ENCODE data around the gene DCAF6.

DCAF6 gene

DNA sequence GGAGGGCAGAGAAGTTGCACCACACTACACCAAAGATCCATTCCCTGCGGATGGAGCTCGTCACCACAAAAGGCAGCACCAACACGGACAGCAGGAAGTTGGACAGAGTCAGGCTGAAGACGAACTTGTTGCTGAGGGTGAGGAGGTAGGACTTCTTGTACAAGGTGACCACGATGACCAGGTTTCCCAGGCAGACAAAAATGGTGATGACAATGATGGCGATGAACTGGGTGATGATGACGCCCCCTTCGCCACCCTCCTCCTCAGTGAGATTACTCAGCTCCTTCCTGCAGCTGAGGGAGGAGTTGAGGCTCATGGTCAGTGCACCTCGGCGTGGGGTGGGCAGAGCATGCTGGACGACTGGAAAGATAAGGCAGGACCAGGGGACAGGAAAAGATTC is 168.1 kb downstream of the DCAF6 start:
- H3K27me3 ChIP-seq (ENCODE audit: control insufficient read depth in 5 of 5, insufficient read depth in 4 of 5, low read length in 5 of 5): peaks cover 0 to 3% (median 0%) of the 10 kb centered on the region in 5 donors
- H3K4me3 ChIP-seq (ENCODE audit: low read depth in 1 of 5, low read length in 5 of 5): no peak overlapping the region
- no peaks in the 10 kb centered on the region for H3K4me1 ChIP-seq (ENCODE audit: control insufficient read depth in 5 of 5, insufficient read depth in 5 of 5, low read length in 5 of 5)
- H3K9me3 ChIP-seq (ENCODE audit: control insufficient read depth in 5 of 5, low read length in 5 of 5): no peaks in the 10 kb centered on the region
- no peak overlapping the region for H3K9ac ChIP-seq (ENCODE audit: low read length in 5 of 5)
- peaks cover 0 to 15% (median 9%) of the 10 kb centered on the region in 5 donors for H3K36me3 ChIP-seq (ENCODE audit: control insufficient read depth in 5 of 5, insufficient read depth in 5 of 5, low read length in 5 of 5)
- H3K27ac ChIP-seq (ENCODE audit: low read depth, low read length): no peak overlapping the region

DNA sequence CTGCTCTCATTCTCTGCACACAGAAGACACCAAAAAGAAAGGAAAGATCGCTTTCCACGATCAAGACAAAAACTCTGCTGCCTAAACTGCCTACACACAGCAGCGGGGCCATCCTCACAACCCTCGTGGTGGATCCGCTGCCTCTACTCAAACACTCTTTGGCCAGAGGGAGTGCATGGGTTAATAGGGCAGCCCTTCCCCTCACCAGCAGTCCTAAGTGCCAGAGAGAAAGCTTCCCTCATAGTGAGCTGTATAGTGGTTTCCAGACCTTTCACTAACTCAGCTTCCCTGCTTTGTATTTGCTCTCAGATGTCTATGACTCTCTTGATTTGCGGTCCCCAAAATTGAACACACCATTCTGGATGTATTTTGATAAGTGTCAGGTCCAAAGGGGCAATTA is 169.4 kb downstream of the DCAF6 start:
- no peak overlapping the region for H3K27ac ChIP-seq (ENCODE audit: low read depth, low read length)
- H3K36me3 ChIP-seq (ENCODE audit: control insufficient read depth in 5 of 5, insufficient read depth in 5 of 5, low read length in 5 of 5): peaks cover 0 to 15% (median 9%) of the 10 kb centered on the region in 5 donors
- no peaks in the 10 kb centered on the region for H3K4me1 ChIP-seq (ENCODE audit: control insufficient read depth in 5 of 5, insufficient read depth in 5 of 5, low read length in 5 of 5)
- no peaks in the 10 kb centered on the region for H3K9me3 ChIP-seq (ENCODE audit: control insufficient read depth in 5 of 5, low read length in 5 of 5)
- H3K4me3 ChIP-seq (ENCODE audit: low read depth in 1 of 5, low read length in 5 of 5): no peak overlapping the region
- H3K27me3 ChIP-seq (ENCODE audit: control insufficient read depth in 5 of 5, insufficient read depth in 4 of 5, low read length in 5 of 5): peaks cover 0 to 3% (median 0%) of the 10 kb centered on the region in 5 donors
- no peak overlapping the region for H3K9ac ChIP-seq (ENCODE audit: low read length in 5 of 5)

DNA sequence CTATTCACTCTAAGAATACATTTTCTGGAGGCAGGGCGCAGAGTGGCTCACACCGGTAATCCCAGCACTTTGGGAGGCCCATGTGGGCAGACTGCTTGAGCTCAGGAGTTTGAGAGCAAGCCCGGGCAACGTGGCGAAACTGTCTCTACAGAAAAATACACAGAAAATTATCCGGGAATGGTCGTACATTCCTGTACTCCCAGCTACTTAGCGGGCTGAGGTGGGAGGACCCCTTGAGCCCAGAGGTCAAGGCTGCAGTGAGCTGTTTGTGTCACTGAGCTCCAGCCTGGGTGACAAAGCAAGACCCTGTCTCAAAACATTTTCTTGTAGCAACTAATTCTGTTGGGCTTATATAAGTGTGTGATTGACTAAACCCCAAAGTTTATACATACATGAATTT is 169.8 kb downstream of the DCAF6 start:
- no peak overlapping the region for H3K9ac ChIP-seq (ENCODE audit: low read length in 5 of 5)

DNA sequence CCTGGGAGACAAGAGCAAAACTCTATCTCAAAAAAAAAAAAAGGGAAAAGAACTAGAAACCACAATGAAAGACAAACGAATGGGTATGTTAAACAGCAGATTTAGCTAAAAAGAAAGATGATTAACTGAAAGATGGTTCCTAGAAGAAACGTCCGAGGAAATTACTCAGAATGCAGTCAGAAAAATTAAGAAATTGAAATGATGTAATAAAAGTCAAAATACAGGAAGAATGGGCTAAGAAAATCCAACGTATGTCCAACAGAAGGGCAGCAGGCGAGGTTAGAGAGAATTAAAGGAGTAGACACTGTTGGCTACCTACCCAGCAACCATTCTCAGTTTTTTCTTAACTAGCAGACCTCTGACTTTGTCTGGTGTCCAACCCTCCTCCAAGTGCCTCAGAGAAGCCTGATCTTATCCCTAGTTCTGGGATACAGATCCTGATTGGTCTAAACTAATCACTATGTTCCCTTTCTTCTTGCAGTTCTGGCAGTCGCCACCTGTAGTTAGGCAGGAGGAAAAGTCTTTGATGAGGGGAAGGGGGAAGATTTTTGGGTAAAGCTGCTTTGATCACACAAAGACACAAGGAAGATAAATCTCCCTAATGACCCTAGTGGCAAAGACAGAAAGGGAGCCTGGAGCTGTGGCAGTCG is 174.5 kb downstream of the DCAF6 start:
- Histone ChIP-seq H3K36me3 (ENCODE audit: control insufficient read depth in 5 of 5, insufficient read depth in 5 of 5, low read length in 5 of 5) (no peaks in the 10 kb centered on the region), H3K27me3 (ENCODE audit: control insufficient read depth in 5 of 5, insufficient read depth in 4 of 5, low read length in 5 of 5) (no peaks in the 10 kb centered on the region), H3K4me3 (ENCODE audit: low read depth in 1 of 5, low read length in 5 of 5) (no peak overlapping the region), H3K4me1 (ENCODE audit: control insufficient read depth in 5 of 5, insufficient read depth in 5 of 5, low read length in 5 of 5) (no peaks in the 10 kb centered on the region), H3K9ac (ENCODE audit: low read length in 5 of 5) (no peak overlapping the region), H3K27ac (ENCODE audit: low read depth, low read length) (no peak overlapping the region), H3K9me3 (ENCODE audit: control insufficient read depth in 5 of 5, low read length in 5 of 5) (no peaks in the 10 kb centered on the region)

More for the DNA sequence above, 169.8 kb downstream of the DCAF6 start:
- Histone ChIP-seq H3K27ac (ENCODE audit: low read depth, low read length) (no peak overlapping the region), H3K4me1 (ENCODE audit: control insufficient read depth in 5 of 5, insufficient read depth in 5 of 5, low read length in 5 of 5) (no peaks in the 10 kb centered on the region), H3K4me3 (ENCODE audit: low read depth in 1 of 5, low read length in 5 of 5) (no peak overlapping the region), H3K36me3 (ENCODE audit: control insufficient read depth in 5 of 5, insufficient read depth in 5 of 5, low read length in 5 of 5) (peaks cover 0 to 15% (median 9%) of the 10 kb centered on the region in 5 donors), H3K27me3 (ENCODE audit: control insufficient read depth in 5 of 5, insufficient read depth in 4 of 5, low read length in 5 of 5) (peaks cover 0 to 3% (median 0%) of the 10 kb centered on the region in 5 donors), H3K9me3 (ENCODE audit: control insufficient read depth in 5 of 5, low read length in 5 of 5) (no peaks in the 10 kb centered on the region)

DNA sequence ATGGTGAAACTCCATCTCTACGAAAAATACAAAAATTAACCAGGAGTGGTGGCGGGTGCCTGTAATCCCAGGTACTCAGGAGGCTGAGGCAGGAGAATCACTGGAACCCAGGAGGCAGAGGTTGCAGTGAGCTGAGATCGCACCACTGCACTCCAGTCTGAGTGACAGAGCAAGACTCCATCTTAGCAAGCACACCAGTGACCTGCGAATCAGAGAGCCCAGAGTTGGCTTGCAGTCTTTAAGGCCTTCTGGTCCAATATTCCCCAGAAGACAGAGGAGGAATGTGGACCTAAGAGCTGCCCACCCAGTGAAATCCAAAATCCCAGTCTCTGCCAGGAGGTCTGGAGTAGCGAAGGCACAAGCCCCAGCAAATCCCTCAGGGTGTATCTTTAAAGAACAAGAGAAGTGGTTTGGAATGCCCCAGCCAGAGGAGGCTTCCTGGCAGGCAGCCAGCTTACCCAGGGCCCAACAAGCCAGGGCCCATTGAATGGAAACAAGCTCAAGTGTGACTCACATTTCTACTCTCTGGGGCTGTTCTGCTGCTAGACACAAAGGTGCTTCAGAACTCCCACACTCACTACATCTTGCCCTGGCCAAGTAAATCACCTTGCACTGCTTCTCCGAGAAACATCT is 176.3 kb downstream of the DCAF6 start:
- Histone ChIP-seq H3K4me1 (ENCODE audit: control insufficient read depth in 5 of 5, insufficient read depth in 5 of 5, low read length in 5 of 5) (no peaks in the 10 kb centered on the region), H3K27ac (ENCODE audit: low read depth, low read length) (no peak overlapping the region), H3K36me3 (ENCODE audit: control insufficient read depth in 5 of 5, insufficient read depth in 5 of 5, low read length in 5 of 5) (peaks cover 0 to 3% (median 0%) of the 10 kb centered on the region in 5 donors), H3K9me3 (ENCODE audit: control insufficient read depth in 5 of 5, low read length in 5 of 5) (no peaks in the 10 kb centered on the region), H3K4me3 (ENCODE audit: low read depth in 1 of 5, low read length in 5 of 5) (no peak overlapping the region), H3K27me3 (ENCODE audit: control insufficient read depth in 5 of 5, insufficient read depth in 4 of 5, low read length in 5 of 5) (peaks cover 0 to 6% (median 0%) of the 10 kb centered on the region in 5 donors), H3K9ac (ENCODE audit: low read length in 5 of 5) (no peak overlapping the region)

DNA sequence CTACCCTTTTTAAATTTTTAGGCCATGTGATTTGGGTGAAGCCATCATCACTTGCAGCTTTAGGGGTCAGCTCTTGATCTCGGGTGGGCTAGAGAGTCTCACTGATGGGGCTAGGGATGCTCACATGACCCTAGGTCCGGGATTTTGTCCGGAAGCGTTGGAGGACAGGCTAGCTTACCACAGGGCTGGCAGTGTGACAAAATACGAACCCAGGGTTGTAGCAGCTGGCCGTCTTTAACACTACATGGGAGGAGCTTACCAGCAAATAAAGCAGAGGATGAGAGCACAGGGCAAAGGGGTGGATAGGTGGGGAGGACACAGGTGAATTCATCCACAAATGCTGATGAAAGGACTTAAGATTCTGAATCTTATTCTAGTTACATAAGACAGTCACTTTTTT is 178.4 kb downstream of the DCAF6 start:
- Histone ChIP-seq H3K36me3 (ENCODE audit: control insufficient read depth in 5 of 5, insufficient read depth in 5 of 5, low read length in 5 of 5) (peaks cover 0 to 3% (median 0%) of the 10 kb centered on the region in 5 donors), H3K27me3 (ENCODE audit: control insufficient read depth in 5 of 5, insufficient read depth in 4 of 5, low read length in 5 of 5) (peaks cover 0 to 6% (median 0%) of the 10 kb centered on the region in 5 donors), H3K4me1 (ENCODE audit: control insufficient read depth in 5 of 5, insufficient read depth in 5 of 5, low read length in 5 of 5) (no peaks in the 10 kb centered on the region), H3K4me3 (ENCODE audit: low read depth in 1 of 5, low read length in 5 of 5) (no peak overlapping the region), H3K9ac (ENCODE audit: low read length in 5 of 5) (no peak overlapping the region), H3K9me3 (ENCODE audit: control insufficient read depth in 5 of 5, low read length in 5 of 5) (no peaks in the 10 kb centered on the region), H3K27ac (ENCODE audit: low read depth, low read length) (no peak overlapping the region)

DNA sequence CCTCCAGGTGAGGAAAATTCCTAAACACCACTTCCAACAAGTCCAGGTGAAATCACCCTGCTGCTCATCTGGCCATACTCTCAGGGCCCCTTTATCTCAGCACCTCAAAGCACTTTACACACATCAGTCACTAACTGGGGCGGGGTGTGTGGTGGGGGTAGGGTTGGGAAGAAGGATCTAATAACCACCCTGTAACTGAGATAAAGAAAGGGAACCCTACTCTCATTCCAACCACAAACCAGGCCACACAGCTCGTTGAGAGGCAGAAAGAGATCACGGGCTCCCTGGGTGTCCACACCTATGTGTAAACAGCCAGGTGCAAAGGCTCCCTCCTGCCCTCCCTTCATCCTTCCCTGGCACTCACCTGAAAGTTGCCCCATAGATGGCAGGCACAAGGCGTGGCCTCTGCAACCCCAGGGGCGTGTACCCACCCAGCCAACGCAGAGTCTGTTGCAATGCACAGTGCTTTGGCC is 179.9 kb downstream of the DCAF6 start:
- Histone ChIP-seq H3K9me3 (ENCODE audit: control insufficient read depth in 5 of 5, low read length in 5 of 5) (no peaks in the 10 kb centered on the region), H3K27ac (ENCODE audit: low read depth, low read length) (no peak overlapping the region), H3K4me1 (ENCODE audit: control insufficient read depth in 5 of 5, insufficient read depth in 5 of 5, low read length in 5 of 5) (peaks cover 2 to 7% (median 4%) of the 10 kb centered on the region in 5 donors), H3K27me3 (ENCODE audit: control insufficient read depth in 5 of 5, insufficient read depth in 4 of 5, low read length in 5 of 5) (peaks cover 0 to 6% (median 0%) of the 10 kb centered on the region in 5 donors), H3K9ac (ENCODE audit: low read length in 5 of 5) (no peak overlapping the region), H3K4me3 (ENCODE audit: low read depth in 1 of 5, low read length in 5 of 5) (no peak overlapping the region), H3K36me3 (ENCODE audit: control insufficient read depth in 5 of 5, insufficient read depth in 5 of 5, low read length in 5 of 5) (peaks cover 0 to 3% (median 0%) of the 10 kb centered on the region in 5 donors)

DNA sequence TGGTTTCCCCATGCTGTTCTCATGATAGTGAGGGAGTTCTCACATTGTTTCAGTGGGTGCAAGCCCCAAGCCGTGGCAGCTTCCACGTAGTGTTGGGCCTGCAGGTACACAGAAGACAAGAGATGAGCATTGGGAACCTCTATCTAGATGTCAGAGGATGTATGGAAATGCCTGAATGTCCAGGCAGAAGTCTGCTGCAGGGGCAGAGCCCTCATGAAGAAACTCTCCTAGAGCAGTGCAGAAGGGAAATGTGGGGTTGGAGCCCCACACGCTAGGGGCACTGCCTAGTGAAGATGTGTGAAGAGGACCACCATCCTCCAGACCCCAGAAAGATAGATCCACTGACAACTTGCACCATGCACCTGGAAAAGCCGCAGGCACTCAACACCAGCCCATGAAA is 183.3 kb downstream of the DCAF6 start:
- Histone ChIP-seq H3K9ac (ENCODE audit: low read length in 5 of 5) (no peak overlapping the region), H3K36me3 (ENCODE audit: control insufficient read depth in 5 of 5, insufficient read depth in 5 of 5, low read length in 5 of 5) (peaks cover 0 to 3% (median 0%) of the 10 kb centered on the region in 5 donors), H3K27ac (ENCODE audit: low read depth, low read length) (no peak overlapping the region), H3K4me3 (ENCODE audit: low read depth in 1 of 5, low read length in 5 of 5) (no peak overlapping the region), H3K4me1 (ENCODE audit: control insufficient read depth in 5 of 5, insufficient read depth in 5 of 5, low read length in 5 of 5) (peaks cover 7 to 14% (median 12%) of the 10 kb centered on the region in 5 donors), H3K9me3 (ENCODE audit: control insufficient read depth in 5 of 5, low read length in 5 of 5) (no peaks in the 10 kb centered on the region), H3K27me3 (ENCODE audit: control insufficient read depth in 5 of 5, insufficient read depth in 4 of 5, low read length in 5 of 5) (peaks cover 0 to 9% (median 0%) of the 10 kb centered on the region in 5 donors)

DNA sequence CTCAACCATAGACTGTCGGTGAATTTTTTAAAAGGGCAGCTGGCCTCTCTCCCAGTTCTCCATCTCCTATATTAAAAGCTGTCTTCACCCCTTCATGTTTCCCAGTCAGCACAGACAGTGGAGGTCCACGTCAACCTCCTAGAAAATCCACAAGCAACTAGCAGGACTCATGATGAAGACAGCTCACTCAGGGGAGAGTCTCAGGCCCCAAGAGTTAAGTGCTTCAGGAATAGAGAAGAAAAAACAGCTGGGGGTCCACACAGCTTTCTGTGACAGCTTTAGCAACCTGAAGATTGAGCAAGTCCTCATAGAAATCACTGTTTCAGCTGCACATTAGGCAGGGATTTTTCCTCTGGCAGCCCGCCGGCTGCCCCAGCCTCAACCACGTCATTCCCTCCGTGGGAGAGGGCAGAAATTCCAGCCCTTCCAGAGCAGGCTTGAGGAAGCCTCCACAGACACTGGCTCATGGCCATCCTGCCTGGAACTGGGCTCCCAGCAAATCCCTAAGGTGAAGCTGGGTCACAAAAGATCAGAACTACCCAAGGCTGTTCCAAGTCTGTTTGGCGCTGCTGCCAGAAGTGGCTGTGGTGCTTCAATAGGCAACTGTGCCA is 185.0 kb downstream of the DCAF6 start:
- peak overlapping the region in 1 of 5 donors; percentile 15 for H3K9ac ChIP-seq (ENCODE audit: low read length in 5 of 5)
- H3K4me3 ChIP-seq (ENCODE audit: low read depth in 1 of 5, low read length in 5 of 5): no peak overlapping the region
- peaks cover 7 to 14% (median 12%) of the 10 kb centered on the region in 5 donors for H3K4me1 ChIP-seq (ENCODE audit: control insufficient read depth in 5 of 5, insufficient read depth in 5 of 5, low read length in 5 of 5)
- peak overlapping the region; percentile 38 for H3K27ac ChIP-seq (ENCODE audit: low read depth, low read length)
- H3K9me3 ChIP-seq (ENCODE audit: control insufficient read depth in 5 of 5, low read length in 5 of 5): no peaks in the 10 kb centered on the region
- peaks cover 0 to 9% (median 0%) of the 10 kb centered on the region in 5 donors for H3K27me3 ChIP-seq (ENCODE audit: control insufficient read depth in 5 of 5, insufficient read depth in 4 of 5, low read length in 5 of 5)
- H3K36me3 ChIP-seq (ENCODE audit: control insufficient read depth in 5 of 5, insufficient read depth in 5 of 5, low read length in 5 of 5): peaks cover 0 to 3% (median 0%) of the 10 kb centered on the region in 5 donors

DNA sequence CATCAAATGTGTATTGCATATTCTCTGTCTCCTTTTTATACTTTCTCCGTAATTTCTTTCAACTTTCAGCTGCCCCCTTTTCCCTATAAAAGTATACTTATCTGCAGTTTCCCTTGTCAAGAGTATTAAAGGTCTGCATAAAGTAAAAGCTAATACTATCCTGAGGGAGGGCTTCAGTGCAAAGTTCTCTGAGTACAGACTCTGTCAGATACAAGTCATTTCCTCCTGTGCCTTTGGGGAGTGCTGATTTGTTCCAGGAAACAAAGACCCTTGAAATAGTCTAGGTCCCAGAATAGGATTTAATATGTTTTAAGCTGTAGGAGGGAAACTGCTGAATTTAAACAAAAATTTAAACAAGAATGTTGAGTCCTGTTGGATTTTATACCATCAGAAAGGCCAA is 188.6 kb downstream of the DCAF6 start:
- peaks cover 0 to 7% (median 0%) of the 10 kb centered on the region in 5 donors for H3K27me3 ChIP-seq (ENCODE audit: control insufficient read depth in 5 of 5, insufficient read depth in 4 of 5, low read length in 5 of 5)
- H3K27ac ChIP-seq (ENCODE audit: low read depth, low read length): no peak overlapping the region
- no peaks in the 10 kb centered on the region for H3K9me3 ChIP-seq (ENCODE audit: control insufficient read depth in 5 of 5, low read length in 5 of 5)
- H3K4me1 ChIP-seq (ENCODE audit: control insufficient read depth in 5 of 5, insufficient read depth in 5 of 5, low read length in 5 of 5): peaks cover 7 to 14% (median 12%) of the 10 kb centered on the region in 5 donors
- H3K4me3 ChIP-seq (ENCODE audit: low read depth in 1 of 5, low read length in 5 of 5): no peak overlapping the region
- no peaks in the 10 kb centered on the region for H3K36me3 ChIP-seq (ENCODE audit: control insufficient read depth in 5 of 5, insufficient read depth in 5 of 5, low read length in 5 of 5)
- H3K9ac ChIP-seq (ENCODE audit: low read length in 5 of 5): no peak overlapping the region

All from subcutaneous abdominal adipose tissue (tissue), 5 donors.